IPS DF 6.9 (cell line): ENCODE results near the gene LNPEP.

Experiments
- DNase-seq: peaks from one replicate; pipeline ENCODE4 v3.0.0-alpha.2; 2013; ENCODE audit warnings: low read depth, low spot score
- H3K27ac ChIP-seq: one replicate; pipeline ENCODE4 v1.5.1; 2013; ENCODE audit warnings: low read length, control low read depth
- H3K27me3 ChIP-seq: 2 replicates; pipeline ENCODE4 v1.6.1; 2013; ENCODE audit warnings: mild to moderate bottlenecking, low read length; ENCODE audit not compliant: control insufficient read depth, insufficient read depth
- H3K36me3 ChIP-seq: 2 replicates; pipeline ENCODE4 v1.6.1; 2013; ENCODE audit warnings: low read length; ENCODE audit not compliant: control insufficient read depth, insufficient read depth
- H3K4me1 ChIP-seq: 2 replicates; pipeline ENCODE4 v1.6.1; 2013; ENCODE audit warnings: low read length; ENCODE audit not compliant: control insufficient read depth, insufficient read depth
- H3K4me3 ChIP-seq: 2 replicates; pipeline ENCODE4 v1.5.1; 2013; ENCODE audit warnings: mild to moderate bottlenecking, low read length
- H3K9me3 ChIP-seq: 2 replicates; pipeline ENCODE4 v1.6.1; 2013; ENCODE audit warnings: low read length, inconsistent platforms; ENCODE audit not compliant: control insufficient read depth, insufficient read depth
- WGBS: extraction: QIAGEN DNeasy Blood & Tissue Kit; methylation state at CpG from one replicate; pipeline ENCODE4 v1.1.7; 2013; ENCODE audit warnings: mixed read lengths, missing lambda C conversion rate; ENCODE audit not compliant: insufficient read length, insufficient coverage; 5-methylcytosine and 5-hydroxymethylcytosine counted together

Gene LNPEP

GRCh38 chr5:96909003-96909402 is 26.9 kb upstream of the LNPEP start:
- no CpG with 5 or more reads among the region's 4 CpGs for WGBS
- no peaks in the 10 kb centered on the region for H3K4me1 ChIP-seq
- no peaks in the 10 kb centered on the region for H3K9me3 ChIP-seq
- H3K27me3 ChIP-seq: no peaks in the 10 kb centered on the region
- DNase-seq: no peak
- no peak overlapping the region for H3K4me3 ChIP-seq
- H3K27ac ChIP-seq: no peak overlapping the region
- no peaks in the 10 kb centered on the region for H3K36me3 ChIP-seq

- Histone ChIP-seq H3K27me3 (no peaks in the 10 kb centered on the region), H3K36me3 (no peaks in the 10 kb centered on the region), H3K4me1 (no peaks in the 10 kb centered on the region), H3K9me3 (no peaks in the 10 kb centered on the region), H3K27ac (no peak overlapping the region), H3K4me3 (no peak overlapping the region)
- DNase-seq: no peak
- WGBS: no CpG with 5 or more reads among the region's 4 CpGs
Observed at GRCh38 chr5:96909435-96909834, 26.4 kb upstream of the LNPEP start.

GRCh38 chr5:96911139-96911538 is 24.7 kb upstream of the LNPEP start:
- Histone ChIP-seq H3K27ac (no peak overlapping the region), H3K9me3 (no peaks in the 10 kb centered on the region), H3K4me3 (no peak overlapping the region), H3K36me3 (no peaks in the 10 kb centered on the region), H3K4me1 (no peaks in the 10 kb centered on the region), H3K27me3 (no peaks in the 10 kb centered on the region)
- WGBS: no CpG with 5 or more reads among the region's 2 CpGs
- DNase-seq: no peak

- H3K36me3 ChIP-seq: no peaks in the 10 kb centered on the region
- WGBS: no CpG with 5 or more reads among the region's 2 CpGs
- H3K4me1 ChIP-seq: no peaks in the 10 kb centered on the region
Observed at GRCh38 chr5:96913233-96913632, 22.6 kb upstream of the LNPEP start.

GRCh38 chr5:96919754-96920197 is 16.1 kb upstream of the LNPEP start:
- Histone ChIP-seq H3K36me3 (no peaks in the 10 kb centered on the region), H3K4me3 (no peak overlapping the region), H3K9me3 (no peaks in the 10 kb centered on the region), H3K27me3 (no peaks in the 10 kb centered on the region), H3K4me1 (no peaks in the 10 kb centered on the region), H3K27ac (no peak overlapping the region)
- no CpG with 5 or more reads among the region's 4 CpGs for WGBS
- no peak for DNase-seq

More at GRCh38 chr5:96913233-96913632, 22.6 kb upstream of the LNPEP start:
- Histone ChIP-seq H3K9me3 (no peaks in the 10 kb centered on the region), H3K27me3 (no peaks in the 10 kb centered on the region), H3K4me3 (no peak overlapping the region), H3K27ac (no peak overlapping the region)
- no peak for DNase-seq

GRCh38 chr5:96920744-96921355 is 15.0 kb upstream of the LNPEP start:
- Histone ChIP-seq H3K4me3 (no peak overlapping the region), H3K4me1 (no peaks in the 10 kb centered on the region), H3K36me3 (no peaks in the 10 kb centered on the region), H3K27ac (no peak overlapping the region), H3K9me3 (no peaks in the 10 kb centered on the region), H3K27me3 (no peaks in the 10 kb centered on the region)
- WGBS: no CpG with 5 or more reads among the region's 3 CpGs
- DNase-seq: no peak

GRCh38 chr5:96922499-96923244 is 13.2 kb upstream of the LNPEP start:
- WGBS: no CpG with 5 or more reads among the region's 12 CpGs
- no peak overlapping the region for H3K4me3 ChIP-seq
- no peaks in the 10 kb centered on the region for H3K9me3 ChIP-seq
- no peaks in the 10 kb centered on the region for H3K27me3 ChIP-seq
- no peak for DNase-seq
- H3K27ac ChIP-seq: no peak overlapping the region
- H3K4me1 ChIP-seq: no peaks in the 10 kb centered on the region
- no peaks in the 10 kb centered on the region for H3K36me3 ChIP-seq

GRCh38 chr5:96924016-96924443 is 11.8 kb upstream of the LNPEP start:
- no peaks in the 10 kb centered on the region for H3K36me3 ChIP-seq
- no peaks in the 10 kb centered on the region for H3K9me3 ChIP-seq
- no peak overlapping the region for H3K4me3 ChIP-seq
- no peak for DNase-seq
- H3K27ac ChIP-seq: no peak overlapping the region
- no CpG with 5 or more reads among the region's 3 CpGs for WGBS
- H3K27me3 ChIP-seq: no peaks in the 10 kb centered on the region
- H3K4me1 ChIP-seq: no peaks in the 10 kb centered on the region

- Histone ChIP-seq H3K4me1 (no peaks in the 10 kb centered on the region), H3K27me3 (no peaks in the 10 kb centered on the region), H3K27ac (no peak overlapping the region), H3K9me3 (no peaks in the 10 kb centered on the region), H3K36me3 (no peaks in the 10 kb centered on the region), H3K4me3 (no peak overlapping the region)
- DNase-seq: no peak
- no CpG with 5 or more reads among the region's 1 CpG for WGBS
Observed at GRCh38 chr5:96926276-96926675, 9.6 kb upstream of the LNPEP start.

GRCh38 chr5:96927008-96927407 is 8.9 kb upstream of the LNPEP start:
- Histone ChIP-seq H3K4me1 (no peaks in the 10 kb centered on the region), H3K36me3 (no peaks in the 10 kb centered on the region), H3K27me3 (no peaks in the 10 kb centered on the region), H3K4me3 (no peak overlapping the region), H3K9me3 (no peaks in the 10 kb centered on the region), H3K27ac (no peak overlapping the region)
- DNase-seq: no peak
